HEK293 (cell line): ENCODE results near the gene TMEM238.

Experiments
- GLIS1 ChIP-seq: fragments of 450-650 bp; formaldehyde crosslinking; IDR thresholded peaks from 2 replicates; pipeline ENCODE4 v1.5.1; 2016; ENCODE audit warnings: missing biosample characterization, missing genetic modification characterization
- HIC1 ChIP-seq: fragments of 450-650 bp; formaldehyde crosslinking; IDR thresholded peaks from 2 replicates; pipeline ENCODE4 v1.5.1; 2016; ENCODE audit warnings: missing biosample characterization, missing genetic modification characterization
- KLF1 ChIP-seq: fragments of 450-650 bp; formaldehyde crosslinking; IDR thresholded peaks from 2 replicates; pipeline ENCODE4 v1.5.1; 2016; ENCODE audit warnings: missing biosample characterization, missing genetic modification characterization
- KLF16 ChIP-seq: fragments of 450-650 bp; formaldehyde crosslinking; IDR thresholded peaks from 2 replicates; pipeline ENCODE4 v1.5.1; 2017; ENCODE audit warnings: missing biosample characterization, missing genetic modification characterization
- PATZ1 ChIP-seq: fragments of 450-650 bp; formaldehyde crosslinking; IDR thresholded peaks from 2 replicates; pipeline ENCODE4 v1.5.1; 2016; ENCODE audit warnings: missing biosample characterization, missing genetic modification characterization
- SP2 ChIP-seq: fragments of 450-650 bp; formaldehyde crosslinking; IDR thresholded peaks from 2 replicates; pipeline ENCODE4 v1.5.1; 2016; ENCODE audit warnings: missing biosample characterization, missing genetic modification characterization
- ZBTB10 ChIP-seq: fragments of 450-650 bp; formaldehyde crosslinking; IDR thresholded peaks from 2 replicates; pipeline ENCODE4 v1.5.1; 2016; ENCODE audit warnings: missing biosample characterization, missing genetic modification characterization
- ZBTB11 ChIP-seq: fragments of 450-650 bp; formaldehyde crosslinking; conservative IDR thresholded peaks from 2 replicates; pipeline ENCODE4 v1.5.1; 2016; ENCODE audit warnings: low read depth, missing biosample characterization, missing genetic modification characterization
- ZNF146 ChIP-seq: fragments of 450-650 bp; formaldehyde crosslinking; IDR thresholded peaks from 2 replicates; pipeline ENCODE4 v1.5.1; 2016; ENCODE audit warnings: missing biosample characterization, missing genetic modification characterization
- ZNF239 ChIP-seq: fragments of 450-650 bp; formaldehyde crosslinking; IDR thresholded peaks from 2 replicates; pipeline ENCODE4 v1.5.1; 2016; ENCODE audit warnings: missing biosample characterization, missing genetic modification characterization
- ZNF335 ChIP-seq: fragments of 450-650 bp; formaldehyde crosslinking; conservative IDR thresholded peaks from 2 replicates; pipeline ENCODE4 v1.5.1; 2016; ENCODE audit warnings: missing biosample characterization, missing genetic modification characterization
- ZNF354C ChIP-seq: fragments of 450-650 bp; formaldehyde crosslinking; IDR thresholded peaks from 2 replicates; pipeline ENCODE4 v1.5.1; 2016; ENCODE audit warnings: missing biosample characterization, missing genetic modification characterization, low read depth, borderline replicate concordance
- ZNF449 ChIP-seq: fragments of 450-650 bp; formaldehyde crosslinking; IDR thresholded peaks from 2 replicates; pipeline ENCODE4 v1.5.1; 2017; ENCODE audit warnings: missing biosample characterization, mild to moderate bottlenecking, missing genetic modification characterization, moderate library complexity
- ZNF654 ChIP-seq: fragments of 450-650 bp; formaldehyde crosslinking; IDR thresholded peaks from 2 replicates; pipeline ENCODE4 v1.5.1; 2016; ENCODE audit warnings: low read depth, missing biosample characterization, missing genetic modification characterization
- ZNF76 ChIP-seq: fragments of 450-650 bp; formaldehyde crosslinking; IDR thresholded peaks from 2 replicates; pipeline ENCODE4; 2016; ENCODE audit warnings: low read depth, missing biosample characterization, missing genetic modification characterization, borderline replicate concordance
- ZSCAN23 ChIP-seq: fragments of 450-650 bp; formaldehyde crosslinking; IDR thresholded peaks from 2 replicates; pipeline ENCODE4 v1.5.1; 2016; ENCODE audit warnings: missing biosample characterization, missing genetic modification characterization

The TMEM238 gene

GRCh38 chr19:55353803-55354697 lies 30.0 kb downstream of the TMEM238 start (continued):
- TF ChIP-seq ZNF239 (tag by site-specific recombination), result no peak
- peak; percentile 66 for TF ChIP-seq ZNF335
- TF ChIP-seq SP2, result peak; percentile 91
- 0 out of 2 replicates have a peak, but pooled peaks have one; percentile 4 for TF ChIP-seq ZBTB11 (tag by site-specific recombination)
- TF ChIP-seq GLIS1 (tag by site-specific recombination), result peak; percentile 44
- TF ChIP-seq KLF1, result peak; percentile 92
- TF ChIP-seq ZNF449, result peak; percentile 66; the same call in 1 of the 2 replicates
- peak; percentile 54; the same call in 1 of the 2 replicates for TF ChIP-seq PATZ1 (tag by site-specific recombination)
- TF ChIP-seq ZBTB10 (tag by site-specific recombination), result peak; percentile 93
- TF ChIP-seq ZNF654 (tag by site-specific recombination), result no peak
- 0 out of 2 replicates have a peak, but pooled peaks have one; percentile 56 for TF ChIP-seq KLF16
- TF ChIP-seq ZSCAN23 (tag by site-specific recombination), result no peak
- no peak; the same call in 1 of the 2 replicates for TF ChIP-seq ZNF76 (tag by site-specific recombination)
- TF ChIP-seq ZNF354C, result no peak
- TF ChIP-seq ZNF146 (tag by site-specific recombination), result no peak
- TF ChIP-seq HIC1 (tag by site-specific recombination), result peak; percentile 42
